ENCODE results near the gene POT1. TPM values are rescaled to one million over a fixed set of nuclear protein-coding genes. Genes with fewer than 3 reads are reported as not detected.
"Not testable (repeated sequence)": the region's sequence is repeated elsewhere in the genome, so short reads cannot be mapped to it uniquely, and the experiment has no call there.

The POT1 gene, protein sequence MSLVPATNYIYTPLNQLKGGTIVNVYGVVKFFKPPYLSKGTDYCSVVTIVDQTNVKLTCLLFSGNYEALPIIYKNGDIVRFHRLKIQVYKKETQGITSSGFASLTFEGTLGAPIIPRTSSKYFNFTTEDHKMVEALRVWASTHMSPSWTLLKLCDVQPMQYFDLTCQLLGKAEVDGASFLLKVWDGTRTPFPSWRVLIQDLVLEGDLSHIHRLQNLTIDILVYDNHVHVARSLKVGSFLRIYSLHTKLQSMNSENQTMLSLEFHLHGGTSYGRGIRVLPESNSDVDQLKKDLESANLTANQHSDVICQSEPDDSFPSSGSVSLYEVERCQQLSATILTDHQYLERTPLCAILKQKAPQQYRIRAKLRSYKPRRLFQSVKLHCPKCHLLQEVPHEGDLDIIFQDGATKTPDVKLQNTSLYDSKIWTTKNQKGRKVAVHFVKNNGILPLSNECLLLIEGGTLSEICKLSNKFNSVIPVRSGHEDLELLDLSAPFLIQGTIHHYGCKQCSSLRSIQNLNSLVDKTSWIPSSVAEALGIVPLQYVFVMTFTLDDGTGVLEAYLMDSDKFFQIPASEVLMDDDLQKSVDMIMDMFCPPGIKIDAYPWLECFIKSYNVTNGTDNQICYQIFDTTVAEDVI
- 25.5 TPM for total RNA-seq
- polyA plus RNA-seq (ENCODE audit: insufficient read depth in 1 of 8, insufficient read length in 8 of 8, low replicate concordance in 1 of 8): 10 to 100 TPM; 13.2 to 23.1 (median 19.1) TPM
- long read RNA-seq, donor 1, full-length matches to known transcripts: 1 of 1 reads
- long read RNA-seq, donor 1, partial matches to known transcripts: 0 of 1 reads
- long read RNA-seq, donor 1, other reads (novel, unspliced or antisense): 0 of 1 reads
- long read RNA-seq, donor 2: 0 reads
- long read RNA-seq, donor 3: 0 reads
- long read RNA-seq, donor 4: 0 reads
- long read RNA-seq, donor 5, full-length matches to known transcripts: 2 of 2 reads
- long read RNA-seq, donor 5, partial matches to known transcripts: 0 of 2 reads
- long read RNA-seq, donor 5, other reads (novel, unspliced or antisense): 0 of 2 reads
- long read RNA-seq, donor 6, full-length matches to known transcripts: 2 of 2 reads
- long read RNA-seq, donor 6, partial matches to known transcripts: 0 of 2 reads
- long read RNA-seq, donor 6, other reads (novel, unspliced or antisense): 0 of 2 reads
- long read RNA-seq, donor 7, full-length matches to known transcripts: 2 of 2 reads
- long read RNA-seq, donor 7, partial matches to known transcripts: 0 of 2 reads
- long read RNA-seq, donor 7, other reads (novel, unspliced or antisense): 0 of 2 reads
- long read RNA-seq, donor 8: 0 reads
- long read RNA-seq, donor 9: 0 reads
- long read RNA-seq, donor 10, full-length matches to known transcripts: 2 of 2 reads
- long read RNA-seq, donor 10, partial matches to known transcripts: 0 of 2 reads
- long read RNA-seq, donor 10, other reads (novel, unspliced or antisense): 0 of 2 reads
- long read RNA-seq, donor 11, full-length matches to known transcripts: 1 of 1 reads
- long read RNA-seq, donor 11, partial matches to known transcripts: 0 of 1 reads
- long read RNA-seq, donor 11, other reads (novel, unspliced or antisense): 0 of 1 reads

DNA sequence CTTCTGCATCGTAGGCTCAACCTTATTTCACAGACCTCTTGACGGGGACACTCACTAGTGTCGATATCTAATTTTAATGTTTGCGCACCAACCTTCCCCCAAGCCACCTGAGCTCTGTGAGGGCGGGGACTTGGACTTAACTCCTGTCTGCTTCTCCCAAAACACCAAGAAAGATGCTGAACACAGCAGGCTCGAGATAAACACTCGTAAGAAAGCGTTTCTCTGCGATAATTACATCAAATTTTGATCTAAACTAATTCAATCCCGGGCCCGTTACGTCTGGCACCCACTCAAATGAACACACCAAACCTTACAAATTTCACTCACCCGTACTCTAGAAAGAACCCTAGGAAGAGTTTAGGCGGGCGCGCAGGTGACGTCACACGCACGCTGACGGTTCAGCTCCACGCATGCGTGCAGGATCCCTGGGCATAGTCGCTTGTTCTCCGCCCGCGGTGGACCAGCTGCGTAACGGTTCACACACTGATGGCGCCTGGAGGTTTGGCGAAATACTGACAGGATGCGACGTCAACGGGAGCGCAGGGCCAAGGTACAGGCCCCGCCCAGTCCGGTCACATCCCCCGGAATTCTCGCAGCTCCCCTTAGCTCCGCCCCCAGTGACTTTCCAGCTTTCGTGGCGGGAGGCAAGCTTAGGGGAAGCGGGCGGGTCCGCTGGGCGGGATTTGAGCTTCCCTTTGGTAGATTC lies at the start of gene POT1:
Gene POT1, minus strand, starts transcription at position 359 of the 706 bp plus-strand sequence. CDS start 32,652 bp downstream, outside the sequence.
- H3K36me3 ChIP-seq (ENCODE audit: control insufficient read depth, insufficient read depth, low read length): no peaks in the 10 kb centered on the region
- H3K27ac ChIP-seq (ENCODE audit: low read length): peak within 1 kb of the TSS; percentile 91
- H3K4me3 ChIP-seq (ENCODE audit: low read length): peak within 1 kb of the TSS; percentile 70
- H3K4me1 ChIP-seq (ENCODE audit: control insufficient read depth, insufficient read depth, low read length): peaks cover 3% of the 10 kb centered on the region
- 0% methylated on average over 45 of the region's 45 CpGs for WGBS (ENCODE audit: insufficient coverage)
- DNase-seq: peak; percentile 100
- H3K9me3 ChIP-seq (replicated peaks; ENCODE audit: control insufficient read depth, low read depth, low read length): no peaks in the 10 kb centered on the region
- H3K27me3 ChIP-seq (ENCODE audit: control insufficient read depth, insufficient read depth, low read length): no peaks in the 10 kb centered on the region

DNA sequence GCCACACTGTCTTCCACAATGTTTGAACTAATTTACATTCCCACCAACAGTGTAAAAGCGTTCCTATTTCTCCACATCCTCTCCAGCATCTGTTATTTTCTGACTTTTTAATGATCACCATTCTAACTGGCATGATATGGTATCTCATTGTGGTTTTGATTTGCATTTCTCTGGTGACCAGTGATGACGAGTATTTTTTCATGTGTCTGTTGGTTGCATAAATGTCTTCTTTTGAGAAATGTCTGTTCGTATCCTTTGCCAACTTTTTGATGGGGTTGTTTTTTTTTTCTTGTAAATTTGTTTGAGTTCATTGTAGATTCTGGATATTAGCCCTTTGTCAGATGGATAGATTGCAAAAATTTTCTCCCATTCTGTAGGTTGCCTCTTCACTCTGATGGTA lies 45.5 kb upstream of the POT1 start:
- H3K27me3 ChIP-seq (ENCODE audit: control insufficient read depth, insufficient read depth, low read length); H3K9me3 ChIP-seq (replicated peaks; ENCODE audit: control insufficient read depth, low read depth, low read length); H3K4me3 ChIP-seq (ENCODE audit: low read length); H3K36me3 ChIP-seq (ENCODE audit: control insufficient read depth, insufficient read depth, low read length); H3K27ac ChIP-seq (ENCODE audit: low read length); DNase-seq; H3K4me1 ChIP-seq (ENCODE audit: control insufficient read depth, insufficient read depth, low read length): not testable (repeated sequence)
- WGBS (ENCODE audit: insufficient coverage): no CpG with 5 or more reads among the region's 3 CpGs

DNA sequence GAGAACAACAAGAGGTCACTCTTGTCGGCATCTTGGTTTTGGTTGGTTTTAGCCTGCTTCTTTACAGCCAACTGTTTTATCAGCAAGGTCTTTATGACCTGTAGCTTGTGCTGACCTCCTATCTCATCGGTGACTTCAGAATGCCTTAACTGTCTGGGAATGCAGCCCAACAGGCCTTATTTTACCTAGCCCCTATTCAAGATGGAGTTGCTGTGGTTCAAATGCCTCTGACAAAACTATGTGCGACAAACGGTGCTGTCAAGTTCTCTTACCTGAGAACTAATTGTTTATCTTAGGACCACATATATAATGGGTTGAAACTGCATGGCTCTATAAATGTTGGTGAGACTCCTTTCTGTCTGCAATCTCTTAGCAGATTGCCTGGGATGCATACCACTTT lies 35.9 kb upstream of the POT1 start:
- H3K9me3 ChIP-seq (replicated peaks; ENCODE audit: control insufficient read depth, low read depth, low read length): no peaks in the 10 kb centered on the region
- no peaks in the 10 kb centered on the region for H3K36me3 ChIP-seq (ENCODE audit: control insufficient read depth, insufficient read depth, low read length)
- no peak overlapping the region for H3K27ac ChIP-seq (ENCODE audit: low read length)
- H3K4me1 ChIP-seq (ENCODE audit: control insufficient read depth, insufficient read depth, low read length): no peaks in the 10 kb centered on the region
- no peak overlapping the region for H3K4me3 ChIP-seq (ENCODE audit: low read length)
- WGBS (ENCODE audit: insufficient coverage): 54% methylated on average over 2 of the region's 4 CpGs
- DNase-seq: no peak
- H3K27me3 ChIP-seq (ENCODE audit: control insufficient read depth, insufficient read depth, low read length): no peaks in the 10 kb centered on the region

DNA sequence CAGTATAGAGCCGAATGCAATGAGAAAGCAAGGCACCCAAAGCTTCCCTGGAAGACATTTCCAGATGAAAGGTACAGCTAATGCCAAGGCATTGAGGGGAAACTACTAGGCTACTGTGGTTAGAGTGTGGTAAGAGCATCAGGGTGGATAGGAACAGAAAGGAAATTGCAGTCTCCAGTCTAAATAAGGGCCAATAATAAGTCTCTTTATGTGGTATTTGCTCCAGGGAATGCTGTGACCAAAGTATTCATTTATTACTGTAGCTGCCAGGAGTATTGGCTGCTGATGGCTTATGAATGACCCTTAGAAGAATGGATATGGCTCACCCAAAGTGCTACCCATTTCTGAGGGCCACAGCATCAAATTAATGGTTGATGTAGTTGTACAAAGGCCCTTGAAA lies 30.1 kb upstream of the POT1 start:
- no peaks in the 10 kb centered on the region for H3K4me1 ChIP-seq (ENCODE audit: control insufficient read depth, insufficient read depth, low read length)
- peaks cover 5% of the 10 kb centered on the region for H3K9me3 ChIP-seq (replicated peaks; ENCODE audit: control insufficient read depth, low read depth, low read length)
- WGBS (ENCODE audit: insufficient coverage): no CpG with 5 or more reads among the region's 1 CpG
- no peaks in the 10 kb centered on the region for H3K36me3 ChIP-seq (ENCODE audit: control insufficient read depth, insufficient read depth, low read length)
- no peaks in the 10 kb centered on the region for H3K27me3 ChIP-seq (ENCODE audit: control insufficient read depth, insufficient read depth, low read length)
- H3K4me3 ChIP-seq (ENCODE audit: low read length): no peak overlapping the region
- DNase-seq: no peak
- no peak overlapping the region for H3K27ac ChIP-seq (ENCODE audit: low read length)

DNA sequence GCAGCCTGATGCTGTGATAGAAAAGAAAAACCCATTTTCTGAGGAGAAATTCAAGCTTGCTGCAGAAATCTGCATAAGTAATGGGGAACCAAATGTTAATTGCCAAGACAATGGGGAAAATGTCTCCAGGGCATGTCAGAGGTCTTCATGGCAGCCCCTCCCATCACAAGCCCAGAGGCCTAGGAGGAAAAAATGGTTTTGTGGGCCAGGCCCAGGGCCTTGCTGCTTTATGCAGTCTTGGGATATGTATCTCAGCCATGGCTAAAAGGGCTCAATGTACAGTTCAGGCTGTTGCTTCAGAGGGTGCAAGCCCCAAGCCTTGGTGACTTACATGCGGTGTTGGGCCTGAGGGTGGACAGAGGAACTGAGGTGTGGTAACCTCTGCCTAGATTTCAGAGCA lies 28.3 kb upstream of the POT1 start:
- not testable (repeated sequence) for H3K9me3 ChIP-seq (replicated peaks; ENCODE audit: control insufficient read depth, low read depth, low read length); DNase-seq; H3K4me1 ChIP-seq (ENCODE audit: control insufficient read depth, insufficient read depth, low read length); H3K36me3 ChIP-seq (ENCODE audit: control insufficient read depth, insufficient read depth, low read length); H3K4me3 ChIP-seq (ENCODE audit: low read length); H3K27me3 ChIP-seq (ENCODE audit: control insufficient read depth, insufficient read depth, low read length); H3K27ac ChIP-seq (ENCODE audit: low read length)
- 100% methylated on average over 1 of the region's 1 CpG for WGBS (ENCODE audit: insufficient coverage)

DNA sequence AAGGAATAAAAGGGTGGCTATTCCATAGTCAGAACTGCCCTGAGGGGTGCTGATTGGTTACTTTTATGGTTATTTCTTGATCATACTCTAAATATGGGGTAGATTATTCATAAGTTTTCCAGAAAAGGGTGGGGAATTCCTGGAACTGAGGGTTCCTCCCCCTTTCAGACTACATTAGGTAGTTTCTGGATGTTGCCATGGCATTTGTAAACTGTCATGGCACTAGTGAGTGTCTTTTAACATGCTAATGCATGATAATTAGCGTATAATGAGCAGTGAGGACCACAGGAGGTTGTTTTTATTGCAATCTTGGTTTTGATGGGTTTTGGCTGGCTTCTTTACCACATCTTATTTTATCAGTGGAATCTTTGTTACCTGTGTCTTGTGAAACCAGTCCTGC lies 26.5 kb upstream of the POT1 start:
- H3K4me1 ChIP-seq (ENCODE audit: control insufficient read depth, insufficient read depth, low read length): no peaks in the 10 kb centered on the region
- no peaks in the 10 kb centered on the region for H3K27me3 ChIP-seq (ENCODE audit: control insufficient read depth, insufficient read depth, low read length)
- no peak overlapping the region for H3K27ac ChIP-seq (ENCODE audit: low read length)
- peaks cover 5% of the 10 kb centered on the region for H3K9me3 ChIP-seq (replicated peaks; ENCODE audit: control insufficient read depth, low read depth, low read length)
- WGBS (ENCODE audit: insufficient coverage): no CpG with 5 or more reads among the region's 1 CpG
- H3K4me3 ChIP-seq (ENCODE audit: low read length): no peak overlapping the region
- no peak for DNase-seq
- no peaks in the 10 kb centered on the region for H3K36me3 ChIP-seq (ENCODE audit: control insufficient read depth, insufficient read depth, low read length)

DNA sequence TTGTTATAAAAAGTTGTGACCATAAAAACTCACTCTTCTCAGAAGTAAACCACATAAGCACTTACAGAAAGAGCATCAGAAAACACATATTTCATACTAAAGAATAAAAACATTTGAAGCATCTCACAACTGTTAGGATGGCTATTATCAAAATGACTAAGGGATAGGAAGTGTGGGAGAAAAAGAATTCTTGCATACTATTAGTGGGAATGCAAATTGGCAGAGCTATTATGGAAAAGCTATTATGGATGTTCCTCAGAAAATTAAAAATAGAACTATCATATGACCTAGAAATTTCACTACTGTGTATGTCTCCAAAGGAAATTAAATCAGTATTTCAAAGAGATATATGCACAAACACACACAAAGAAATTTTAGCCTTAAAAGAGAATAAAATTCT lies 25.2 kb upstream of the POT1 start:
- no peak for DNase-seq
- no peak overlapping the region for H3K4me3 ChIP-seq (ENCODE audit: low read length)
- no peaks in the 10 kb centered on the region for H3K36me3 ChIP-seq (ENCODE audit: control insufficient read depth, insufficient read depth, low read length)
- H3K4me1 ChIP-seq (ENCODE audit: control insufficient read depth, insufficient read depth, low read length): no peaks in the 10 kb centered on the region
- H3K27me3 ChIP-seq (ENCODE audit: control insufficient read depth, insufficient read depth, low read length): no peaks in the 10 kb centered on the region
- no peak overlapping the region for H3K27ac ChIP-seq (ENCODE audit: low read length)
- peaks cover 5% of the 10 kb centered on the region for H3K9me3 ChIP-seq (replicated peaks; ENCODE audit: control insufficient read depth, low read depth, low read length)

DNA sequence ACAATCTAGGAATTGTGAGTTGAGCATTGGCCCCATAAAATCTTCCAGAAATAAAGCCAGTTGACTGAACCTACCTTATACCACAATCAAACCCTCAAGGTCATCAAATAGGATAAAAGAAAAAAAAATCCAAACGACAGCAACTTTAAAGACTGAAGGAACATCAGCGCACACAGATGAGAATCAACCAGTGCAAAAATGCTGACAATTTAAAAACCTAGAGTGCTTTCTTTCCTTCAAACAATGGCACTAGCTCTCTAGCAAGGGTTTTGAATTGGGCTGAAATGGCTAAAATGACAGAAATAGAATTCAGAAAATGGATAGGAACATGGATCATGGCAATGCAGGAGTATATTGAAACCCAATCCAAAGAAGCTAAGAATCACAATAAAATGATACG lies 16.1 kb upstream of the POT1 start:
- H3K4me3 ChIP-seq (ENCODE audit: low read length): no peak overlapping the region
- WGBS (ENCODE audit: insufficient coverage): no CpG with 5 or more reads among the region's 3 CpGs
- DNase-seq: no peak
- H3K27me3 ChIP-seq (ENCODE audit: control insufficient read depth, insufficient read depth, low read length): no peaks in the 10 kb centered on the region
- H3K27ac ChIP-seq (ENCODE audit: low read length): no peak overlapping the region
- no peaks in the 10 kb centered on the region for H3K4me1 ChIP-seq (ENCODE audit: control insufficient read depth, insufficient read depth, low read length)
- H3K36me3 ChIP-seq (ENCODE audit: control insufficient read depth, insufficient read depth, low read length): no peaks in the 10 kb centered on the region
- peaks cover 2% of the 10 kb centered on the region for H3K9me3 ChIP-seq (replicated peaks; ENCODE audit: control insufficient read depth, low read depth, low read length)

DNA sequence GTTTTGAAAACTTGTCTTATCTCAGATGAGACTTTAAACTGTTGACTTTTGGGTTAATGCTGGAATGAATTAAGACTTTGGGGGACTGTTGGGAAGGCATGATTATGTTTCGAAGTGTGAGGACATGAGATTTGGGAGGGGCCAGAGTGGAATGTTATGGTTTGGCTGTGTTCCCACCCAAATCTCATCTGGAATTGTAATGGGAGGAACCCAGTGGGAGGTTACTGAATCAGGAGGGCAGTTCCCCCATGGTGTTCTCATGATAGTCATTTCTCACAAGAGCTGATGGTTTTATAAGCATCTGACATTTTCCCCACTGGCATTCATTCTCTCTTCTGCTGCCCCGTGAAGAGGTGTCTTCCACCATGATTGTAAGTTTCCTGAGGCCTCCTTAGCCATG lies 13.8 kb upstream of the POT1 start:
- WGBS (ENCODE audit: insufficient coverage): 73% methylated on average over 2 of the region's 2 CpGs
- DNase-seq: no peak
- Histone ChIP-seq H3K27ac (ENCODE audit: low read length) (no peak overlapping the region), H3K27me3 (ENCODE audit: control insufficient read depth, insufficient read depth, low read length) (no peaks in the 10 kb centered on the region), H3K4me1 (ENCODE audit: control insufficient read depth, insufficient read depth, low read length) (no peaks in the 10 kb centered on the region), H3K9me3 (replicated peaks; ENCODE audit: control insufficient read depth, low read depth, low read length) (peaks cover 2% of the 10 kb centered on the region), H3K36me3 (ENCODE audit: control insufficient read depth, insufficient read depth, low read length) (no peaks in the 10 kb centered on the region), H3K4me3 (ENCODE audit: low read length) (no peak overlapping the region)
